Hepatocyte (in vitro differentiated cells): ENCODE results near the gene NUDT16L1.

Source experiments
- CTCF ChIP-seq: fragments of 200-600 bp; sonication (generic); IDR thresholded peaks from 2 replicates; pipeline ENCODE4 v1.5.1; 2016; ENCODE audit warnings: antibody characterized with exemption, mild to moderate bottlenecking; ENCODE audit not compliant: poor library complexity
- EZH2 ChIP-seq: fragments of 200-600 bp; sonication (generic); IDR thresholded peaks from 2 replicates; pipeline ENCODE4 v1.6.1; 2016; ENCODE audit warnings: antibody characterized with exemption, mild to moderate bottlenecking, borderline replicate concordance
- EZH2phosphoT487 ChIP-seq: fragments of 200-600 bp; sonication (generic); IDR thresholded peaks from one replicate; pipeline ENCODE4 v1.6.1; 2018; ENCODE audit warnings: antibody characterized with exemption, mild to moderate bottlenecking, low read depth, moderate library complexity; ENCODE audit not compliant: unreplicated experiment, severe bottlenecking

- TF ChIP-seq CTCF (no peak), EZH2 (no peak), EZH2phosphoT487 (no peak)
These were observed 13.5 kb downstream of the NUDT16L1 start for GRCh38 chr16:4706871-4707270.
